ENCODE measurements around the gene RPRD2. TPM values are rescaled to one million over a fixed set of nuclear protein-coding genes. Genes with fewer than 3 reads are reported as not detected.

Gene RPRD2
- total and polyA plus RNA-seq, 9 of the 15 experiments (the other 6 are each of a cell fraction or from before 2014, with no cell fraction given): 1.5 to 21.6 (median 7.7) TPM

DNA sequence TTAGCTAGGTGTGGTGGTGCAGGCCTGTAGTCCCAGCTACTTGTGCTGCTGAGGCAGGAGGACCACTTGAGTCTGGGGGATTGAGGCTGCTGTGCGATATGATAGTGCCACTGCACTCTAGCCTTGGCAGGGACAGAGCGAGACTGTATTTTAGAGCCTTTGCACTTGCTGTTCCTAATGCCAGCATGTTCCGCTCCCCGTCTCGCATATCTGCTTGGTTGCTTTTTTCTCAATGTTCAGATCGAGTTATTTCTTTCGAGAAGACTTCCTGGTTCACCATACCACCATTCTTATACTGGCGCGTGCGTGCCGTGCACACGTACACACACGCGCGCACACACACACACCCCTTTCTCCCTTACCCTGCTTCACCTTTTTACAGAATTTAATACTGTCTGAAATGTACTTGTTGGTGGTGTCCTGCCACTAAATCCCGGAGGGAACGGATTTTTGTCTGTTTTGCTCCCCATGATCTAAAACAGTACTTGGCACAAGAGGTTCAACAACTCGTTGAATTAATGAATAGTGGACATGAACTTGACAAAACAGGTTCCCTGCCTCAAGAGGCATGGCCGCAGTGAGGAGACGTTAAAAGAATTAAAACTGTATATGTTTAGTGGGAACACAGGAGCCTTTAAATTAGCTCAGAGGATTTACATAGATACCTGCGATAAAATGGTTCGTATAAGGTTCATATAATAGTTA is 1.1 kb upstream of the RPRD2 start (continued):
- TF ChIP-seq, protein P1, sequence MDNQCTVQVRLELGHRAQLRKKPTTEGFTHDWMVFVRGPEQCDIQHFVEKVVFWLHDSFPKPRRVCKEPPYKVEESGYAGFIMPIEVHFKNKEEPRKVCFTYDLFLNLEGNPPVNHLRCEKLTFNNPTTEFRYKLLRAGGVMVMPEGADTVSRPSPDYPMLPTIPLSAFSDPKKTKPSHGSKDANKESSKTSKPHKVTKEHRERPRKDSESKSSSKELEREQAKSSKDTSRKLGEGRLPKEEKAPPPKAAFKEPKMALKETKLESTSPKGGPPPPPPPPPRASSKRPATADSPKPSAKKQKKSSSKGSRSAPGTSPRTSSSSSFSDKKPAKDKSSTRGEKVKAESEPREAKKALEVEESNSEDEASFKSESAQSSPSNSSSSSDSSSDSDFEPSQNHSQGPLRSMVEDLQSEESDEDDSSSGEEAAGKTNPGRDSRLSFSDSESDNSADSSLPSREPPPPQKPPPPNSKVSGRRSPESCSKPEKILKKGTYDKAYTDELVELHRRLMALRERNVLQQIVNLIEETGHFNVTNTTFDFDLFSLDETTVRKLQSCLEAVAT (IDR thresholded peaks at IDR 0.05): peak in 1 of 2 experiments; percentile 95; a peak in 2 of 4 replicates
- TF ChIP-seq, protein P2, sequence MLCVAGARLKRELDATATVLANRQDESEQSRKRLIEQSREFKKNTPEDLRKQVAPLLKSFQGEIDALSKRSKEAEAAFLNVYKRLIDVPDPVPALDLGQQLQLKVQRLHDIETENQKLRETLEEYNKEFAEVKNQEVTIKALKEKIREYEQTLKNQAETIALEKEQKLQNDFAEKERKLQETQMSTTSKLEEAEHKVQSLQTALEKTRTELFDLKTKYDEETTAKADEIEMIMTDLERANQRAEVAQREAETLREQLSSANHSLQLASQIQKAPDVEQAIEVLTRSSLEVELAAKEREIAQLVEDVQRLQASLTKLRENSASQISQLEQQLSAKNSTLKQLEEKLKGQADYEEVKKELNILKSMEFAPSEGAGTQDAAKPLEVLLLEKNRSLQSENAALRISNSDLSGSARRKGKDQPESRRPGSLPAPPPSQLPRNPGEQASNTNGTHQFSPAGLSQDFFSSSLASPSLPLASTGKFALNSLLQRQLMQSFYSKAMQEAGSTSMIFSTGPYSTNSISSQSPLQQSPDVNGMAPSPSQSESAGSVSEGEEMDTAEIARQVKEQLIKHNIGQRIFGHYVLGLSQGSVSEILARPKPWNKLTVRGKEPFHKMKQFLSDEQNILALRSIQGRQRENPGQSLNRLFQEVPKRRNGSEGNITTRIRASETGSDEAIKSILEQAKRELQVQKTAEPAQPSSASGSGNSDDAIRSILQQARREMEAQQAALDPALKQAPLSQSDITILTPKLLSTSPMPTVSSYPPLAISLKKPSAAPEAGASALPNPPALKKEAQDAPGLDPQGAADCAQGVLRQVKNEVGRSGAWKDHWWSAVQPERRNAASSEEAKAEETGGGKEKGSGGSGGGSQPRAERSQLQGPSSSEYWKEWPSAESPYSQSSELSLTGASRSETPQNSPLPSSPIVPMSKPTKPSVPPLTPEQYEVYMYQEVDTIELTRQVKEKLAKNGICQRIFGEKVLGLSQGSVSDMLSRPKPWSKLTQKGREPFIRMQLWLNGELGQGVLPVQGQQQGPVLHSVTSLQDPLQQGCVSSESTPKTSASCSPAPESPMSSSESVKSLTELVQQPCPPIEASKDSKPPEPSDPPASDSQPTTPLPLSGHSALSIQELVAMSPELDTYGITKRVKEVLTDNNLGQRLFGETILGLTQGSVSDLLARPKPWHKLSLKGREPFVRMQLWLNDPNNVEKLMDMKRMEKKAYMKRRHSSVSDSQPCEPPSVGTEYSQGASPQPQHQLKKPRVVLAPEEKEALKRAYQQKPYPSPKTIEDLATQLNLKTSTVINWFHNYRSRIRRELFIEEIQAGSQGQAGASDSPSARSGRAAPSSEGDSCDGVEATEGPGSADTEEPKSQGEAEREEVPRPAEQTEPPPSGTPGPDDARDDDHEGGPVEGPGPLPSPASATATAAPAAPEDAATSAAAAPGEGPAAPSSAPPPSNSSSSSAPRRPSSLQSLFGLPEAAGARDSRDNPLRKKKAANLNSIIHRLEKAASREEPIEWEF (CRISPR knock-in tag; IDR thresholded peaks at IDR 0.05): peak; percentile 69; the same call in 1 of the 2 replicates
- TF ChIP-seq MTA1 (IDR thresholded peaks at IDR 0.05; ENCODE audit: borderline replicate concordance) (no peak), THRAP3 (IDR thresholded peaks at IDR 0.05; ENCODE audit: borderline replicate concordance) (peak; percentile 98), KAT7 (CRISPR knock-in tag; IDR thresholded peaks at IDR 0.05; ENCODE audit: borderline replicate concordance) (no peak; the same call in 1 of the 2 replicates), PML (IDR thresholded peaks at IDR 0.05; ENCODE audit: low read length) (no peak), FOXP1 (CRISPR knock-in tag; IDR thresholded peaks at IDR 0.05) (0 out of 2 replicates have a peak, but pooled peaks have one; percentile 52), ZC3H4 (CRISPR knock-in tag; IDR thresholded peaks at IDR 0.05; ENCODE audit: borderline replicate concordance) (peak; percentile 65; the same call in 1 of the 2 replicates), SMARCA5 (IDR thresholded peaks at IDR 0.05) (no peak)
- TF ChIP-seq, protein P3, sequence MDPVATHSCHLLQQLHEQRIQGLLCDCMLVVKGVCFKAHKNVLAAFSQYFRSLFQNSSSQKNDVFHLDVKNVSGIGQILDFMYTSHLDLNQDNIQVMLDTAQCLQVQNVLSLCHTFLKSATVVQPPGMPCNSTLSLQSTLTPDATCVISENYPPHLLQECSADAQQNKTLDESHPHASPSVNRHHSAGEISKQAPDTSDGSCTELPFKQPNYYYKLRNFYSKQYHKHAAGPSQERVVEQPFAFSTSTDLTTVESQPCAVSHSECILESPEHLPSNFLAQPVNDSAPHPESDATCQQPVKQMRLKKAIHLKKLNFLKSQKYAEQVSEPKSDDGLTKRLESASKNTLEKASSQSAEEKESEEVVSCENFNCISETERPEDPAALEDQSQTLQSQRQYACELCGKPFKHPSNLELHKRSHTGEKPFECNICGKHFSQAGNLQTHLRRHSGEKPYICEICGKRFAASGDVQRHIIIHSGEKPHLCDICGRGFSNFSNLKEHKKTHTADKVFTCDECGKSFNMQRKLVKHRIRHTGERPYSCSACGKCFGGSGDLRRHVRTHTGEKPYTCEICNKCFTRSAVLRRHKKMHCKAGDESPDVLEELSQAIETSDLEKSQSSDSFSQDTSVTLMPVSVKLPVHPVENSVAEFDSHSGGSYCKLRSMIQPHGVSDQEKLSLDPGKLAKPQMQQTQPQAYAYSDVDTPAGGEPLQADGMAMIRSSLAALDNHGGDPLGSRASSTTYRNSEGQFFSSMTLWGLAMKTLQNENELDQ (CRISPR knock-in tag; IDR thresholded peaks at IDR 0.05; ENCODE audit: borderline replicate concordance): no peak
- TF ChIP-seq, protein P4, sequence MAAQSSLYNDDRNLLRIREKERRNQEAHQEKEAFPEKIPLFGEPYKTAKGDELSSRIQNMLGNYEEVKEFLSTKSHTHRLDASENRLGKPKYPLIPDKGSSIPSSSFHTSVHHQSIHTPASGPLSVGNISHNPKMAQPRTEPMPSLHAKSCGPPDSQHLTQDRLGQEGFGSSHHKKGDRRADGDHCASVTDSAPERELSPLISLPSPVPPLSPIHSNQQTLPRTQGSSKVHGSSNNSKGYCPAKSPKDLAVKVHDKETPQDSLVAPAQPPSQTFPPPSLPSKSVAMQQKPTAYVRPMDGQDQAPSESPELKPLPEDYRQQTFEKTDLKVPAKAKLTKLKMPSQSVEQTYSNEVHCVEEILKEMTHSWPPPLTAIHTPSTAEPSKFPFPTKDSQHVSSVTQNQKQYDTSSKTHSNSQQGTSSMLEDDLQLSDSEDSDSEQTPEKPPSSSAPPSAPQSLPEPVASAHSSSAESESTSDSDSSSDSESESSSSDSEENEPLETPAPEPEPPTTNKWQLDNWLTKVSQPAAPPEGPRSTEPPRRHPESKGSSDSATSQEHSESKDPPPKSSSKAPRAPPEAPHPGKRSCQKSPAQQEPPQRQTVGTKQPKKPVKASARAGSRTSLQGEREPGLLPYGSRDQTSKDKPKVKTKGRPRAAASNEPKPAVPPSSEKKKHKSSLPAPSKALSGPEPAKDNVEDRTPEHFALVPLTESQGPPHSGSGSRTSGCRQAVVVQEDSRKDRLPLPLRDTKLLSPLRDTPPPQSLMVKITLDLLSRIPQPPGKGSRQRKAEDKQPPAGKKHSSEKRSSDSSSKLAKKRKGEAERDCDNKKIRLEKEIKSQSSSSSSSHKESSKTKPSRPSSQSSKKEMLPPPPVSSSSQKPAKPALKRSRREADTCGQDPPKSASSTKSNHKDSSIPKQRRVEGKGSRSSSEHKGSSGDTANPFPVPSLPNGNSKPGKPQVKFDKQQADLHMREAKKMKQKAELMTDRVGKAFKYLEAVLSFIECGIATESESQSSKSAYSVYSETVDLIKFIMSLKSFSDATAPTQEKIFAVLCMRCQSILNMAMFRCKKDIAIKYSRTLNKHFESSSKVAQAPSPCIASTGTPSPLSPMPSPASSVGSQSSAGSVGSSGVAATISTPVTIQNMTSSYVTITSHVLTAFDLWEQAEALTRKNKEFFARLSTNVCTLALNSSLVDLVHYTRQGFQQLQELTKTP (IDR thresholded peaks at IDR 0.05; ENCODE audit: low read depth in 1 of 2, partially characterized antibody in 2 of 2): peak in 1 of 2 experiments; percentile 37
